HG03432 (cell line): Measurements from ENCODE around the gene PDE2A.

ENCODE experiments used
- ATAC-seq: cut with Tn5 transposase; IDR thresholded peaks from one replicate; pipeline ENCODE4 v1.9.1; 2021; ENCODE audit warnings: mild to moderate bottlenecking, moderate library complexity; ENCODE audit not compliant: unreplicated experiment

PDE2A gene

GRCh38 chr11:72617080-72617762 is 57.0 kb downstream of the PDE2A start:
- no peak for ATAC-seq

- no peak for ATAC-seq
Observed at GRCh38 chr11:72616655-72617054, 57.6 kb downstream of the PDE2A start.

- no peak for ATAC-seq
Observed at GRCh38 chr11:72615329-72615728, 58.9 kb downstream of the PDE2A start.

GRCh38 chr11:72614381-72614780 is 59.8 kb downstream of the PDE2A start:
- no peak for ATAC-seq

- ATAC-seq: peak; percentile 78
Observed at GRCh38 chr11:72613977-72614376, 60.2 kb downstream of the PDE2A start.

- ATAC-seq: no peak
Observed at GRCh38 chr11:72613450-72613849, 60.8 kb downstream of the PDE2A start.

GRCh38 chr11:72609476-72609875 is 64.7 kb downstream of the PDE2A start:
- no peak for ATAC-seq

- no peak for ATAC-seq
Observed at GRCh38 chr11:72609045-72609444, 65.2 kb downstream of the PDE2A start.

- ATAC-seq: no peak
Observed at GRCh38 chr11:72607496-72607895, 66.7 kb downstream of the PDE2A start.

- no peak for ATAC-seq
Observed at GRCh38 chr11:72606748-72607468, 67.3 kb downstream of the PDE2A start.

GRCh38 chr11:72605973-72606747 is 68.1 kb downstream of the PDE2A start:
- no peak for ATAC-seq

- ATAC-seq: no peak
Observed at GRCh38 chr11:72604256-72604655, 70.0 kb downstream of the PDE2A start.

GRCh38 chr11:72602250-72602904 is 71.8 kb downstream of the PDE2A start:
- no peak for ATAC-seq

GRCh38 chr11:72600557-72600956 is 73.7 kb downstream of the PDE2A start:
- no peak for ATAC-seq

GRCh38 chr11:72599325-72600117 is 74.7 kb downstream of the PDE2A start:
- ATAC-seq: no peak

- ATAC-seq: no peak
Observed at GRCh38 chr11:72598906-72599305, 75.3 kb downstream of the PDE2A start.

GRCh38 chr11:72598466-72598865 is 75.8 kb downstream of the PDE2A start:
- ATAC-seq: no peak

- no peak for ATAC-seq
Observed at GRCh38 chr11:72597721-72598120, 76.5 kb downstream of the PDE2A start.

GRCh38 chr11:72595292-72595684 is 78.9 kb downstream of the PDE2A start:
- ATAC-seq: no peak

GRCh38 chr11:72594493-72595291 is 79.5 kb downstream of the PDE2A start:
- ATAC-seq: no peak
